GM10266 (cell line): ENCODE measurements around the gene VASH1.

Experiments
- DNase-seq: peaks from one replicate; pipeline ENCODE4 v3.0.0; 2012; ENCODE audit errors: extremely low spot score
- CTCF ChIP-seq: IDR thresholded peaks from 2 replicates; pipeline ENCODE4 v1.5.1; 2012; ENCODE audit warnings: mild to moderate bottlenecking, low read depth; ENCODE audit not compliant: control insufficient read depth, insufficient read depth; ENCODE audit errors: missing control alignments

Gene VASH1

GRCh38 chr14:76782885-76783566 lies 21.8 kb downstream of the VASH1 start:
- TF ChIP-seq CTCF: no peak
- no peak for DNase-seq

GRCh38 chr14:76784266-76784874 lies 23.1 kb downstream of the VASH1 start:
- TF ChIP-seq CTCF: no peak
- DNase-seq: no peak

DNA sequence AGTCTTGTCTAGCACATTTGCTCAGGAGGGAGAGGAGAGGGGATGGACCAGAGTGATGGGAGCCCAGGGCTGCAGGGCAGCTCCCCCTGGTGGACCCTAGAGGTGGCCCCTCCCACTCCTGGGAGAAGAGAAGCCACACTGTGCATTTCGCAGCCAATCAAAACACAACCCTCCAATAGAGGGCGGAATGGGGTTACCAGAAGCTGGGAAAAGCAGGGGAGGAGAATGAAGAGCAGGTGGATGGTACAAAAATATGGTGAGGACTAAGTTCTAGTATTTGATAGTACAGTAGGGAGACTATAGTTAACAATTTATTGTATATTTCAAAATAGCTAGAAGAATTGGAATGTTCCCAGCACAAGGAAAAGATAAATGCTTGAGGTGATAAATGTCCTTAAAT lies 23.6 kb downstream of the VASH1 start:
- peak; percentile 89 for DNase-seq
- TF ChIP-seq CTCF: peak; percentile 65

- TF ChIP-seq CTCF: no peak
- DNase-seq: no peak
Measured at GRCh38 chr14:76786601-76787000, 25.3 kb downstream of the VASH1 start.

GRCh38 chr14:76792422-76792821 lies 31.2 kb downstream of the VASH1 start:
- no peak for TF ChIP-seq CTCF
- no peak for DNase-seq

DNA sequence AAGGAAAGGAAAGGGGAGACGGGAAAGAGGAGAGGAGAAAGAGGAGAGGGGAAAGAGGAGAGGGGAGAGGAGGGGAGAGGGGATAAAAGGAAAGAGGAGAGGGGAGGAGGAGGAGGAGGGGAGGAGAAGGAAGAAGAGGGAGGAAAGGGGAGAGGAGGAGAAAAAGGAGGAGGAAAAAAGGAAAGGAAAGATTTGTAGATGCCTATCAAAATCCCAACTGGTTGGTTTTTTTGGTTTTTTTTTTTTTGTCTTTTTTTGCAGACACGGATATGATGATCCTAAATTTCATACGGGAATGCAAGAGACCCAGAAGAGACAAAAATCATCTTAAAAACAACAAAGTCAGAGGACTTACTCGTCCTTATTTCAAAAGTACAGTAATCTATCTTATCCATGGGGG lies 32.1 kb downstream of the VASH1 start:
- TF ChIP-seq CTCF: no peak
- no peak for DNase-seq

DNA sequence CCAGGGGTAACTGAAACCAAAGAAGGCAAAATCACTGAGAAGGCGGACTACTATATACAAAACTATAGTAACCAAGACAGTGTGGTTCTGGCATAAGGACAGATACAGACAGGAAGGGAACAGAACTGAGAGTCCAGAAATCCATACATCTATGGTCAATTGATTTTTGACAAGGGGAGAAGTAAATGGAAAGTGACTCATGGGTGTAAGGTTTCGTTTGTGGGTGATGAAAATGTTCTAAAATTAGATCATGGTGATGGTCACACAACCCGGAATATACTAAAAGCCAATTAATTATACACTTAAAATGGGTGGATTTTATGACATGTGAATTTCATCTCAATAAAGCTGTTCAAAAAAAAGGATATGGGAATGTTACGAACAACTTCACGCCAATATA lies 32.7 kb downstream of the VASH1 start:
- TF ChIP-seq CTCF: no peak
- no peak for DNase-seq
